Muscle of leg (tissue), 11 donors: ENCODE data around the gene HRCT1. TPM values are rescaled to one million over a fixed set of nuclear protein-coding genes. Genes with fewer than 3 reads are reported as not detected.
"Not testable (repeated sequence)": the region's sequence is repeated elsewhere in the genome, so short reads cannot be mapped to it uniquely, and the experiment has no call there.

ENCODE experiments used
- DNase-seq: peaks from one replicate; pipeline ENCODE4 v3.0.0; 2013
- H3K27ac ChIP-seq: one replicate; pipeline ENCODE4 v1.5.1; 2013; ENCODE audit warnings: mild to moderate bottlenecking, low read length, control low read depth
- H3K27me3 ChIP-seq: one replicate; pipeline ENCODE4 v1.6.1; 2013; ENCODE audit warnings: low read length; ENCODE audit not compliant: control insufficient read depth, insufficient read depth
- H3K36me3 ChIP-seq: one replicate; pipeline ENCODE4 v1.6.1; 2013; ENCODE audit warnings: low read length; ENCODE audit not compliant: control insufficient read depth, insufficient read depth
- H3K4me1 ChIP-seq: one replicate; pipeline ENCODE4 v1.6.1; 2013; ENCODE audit warnings: low read length; ENCODE audit not compliant: control insufficient read depth, insufficient read depth
- H3K4me3 ChIP-seq: one replicate; pipeline ENCODE4 v1.5.1; 2013; ENCODE audit warnings: low read length, control low read depth
- H3K9me3 ChIP-seq: replicated peaks from 2 replicates; pipeline ENCODE4 v1.6.1; 2013; ENCODE audit warnings: low read depth, low read length; ENCODE audit not compliant: control insufficient read depth
- WGBS: methylation state at CpG from one replicate; pipeline ENCODE4 v1.1.5; 2013; ENCODE audit warnings: missing lambda C conversion rate; ENCODE audit not compliant: insufficient coverage; 5-methylcytosine and 5-hydroxymethylcytosine counted together
- polyA plus RNA-seq, 8 donors: library from polyadenylated mRNA; unstranded; fragments of 120-200 nt; gene quantifications; one replicate each; pipeline versions ENCODE4 v1.2.1 to v1.2.3, GENCODE V29; 2013; ENCODE audit warnings: inconsistent platforms in 1 of 8, low replicate concordance in 1 of 8; ENCODE audit not compliant: insufficient read length in 8 of 8, insufficient read depth in 1 of 8
- total RNA-seq: library from RNA; stranded (reverse); fragments of 120-200 nt; gene quantifications from one replicate; pipeline ENCODE4 v1.2.4, GENCODE V29; 2013

Gene HRCT1
- total and polyA plus RNA-seq, 9 donors = 0.82 to 1.9 (median 1.4) TPM

- no peak overlapping the region for H3K4me3 ChIP-seq
- H3K27me3 ChIP-seq = peaks cover 44% of the 10 kb centered on the region
- no peaks in the 10 kb centered on the region for H3K36me3 ChIP-seq
- H3K9me3 ChIP-seq = no peaks in the 10 kb centered on the region
- H3K27ac ChIP-seq = no peak overlapping the region
- DNase-seq = no peak
- 76% methylated on average over 7 of the region's 8 CpGs for WGBS
- H3K4me1 ChIP-seq = peaks cover 8% of the 10 kb centered on the region
Measured at GRCh38 chr9:35864695-35865255, 41.2 kb upstream of the HRCT1 start.

- no peak overlapping the region for H3K4me3 ChIP-seq
- no peaks in the 10 kb centered on the region for H3K9me3 ChIP-seq
- H3K27ac ChIP-seq = no peak overlapping the region
- WGBS = 90% methylated on average over 3 of the region's 4 CpGs
- DNase-seq = no peak
- no peaks in the 10 kb centered on the region for H3K36me3 ChIP-seq
- peaks cover 2% of the 10 kb centered on the region for H3K4me1 ChIP-seq
- peaks cover 34% of the 10 kb centered on the region for H3K27me3 ChIP-seq
Measured at GRCh38 chr9:35867538-35867937, 38.5 kb upstream of the HRCT1 start.

- DNase-seq = no peak
- WGBS = 75% methylated on average over 2 of the region's 2 CpGs
- no peaks in the 10 kb centered on the region for H3K36me3 ChIP-seq
- no peaks in the 10 kb centered on the region for H3K9me3 ChIP-seq
- no peak overlapping the region for H3K27ac ChIP-seq
- H3K27me3 ChIP-seq = peaks cover 25% of the 10 kb centered on the region
- no peak overlapping the region for H3K4me3 ChIP-seq
- no peaks in the 10 kb centered on the region for H3K4me1 ChIP-seq
Measured at GRCh38 chr9:35868933-35869332, 37.1 kb upstream of the HRCT1 start.

- no peak overlapping the region for H3K4me3 ChIP-seq
- 88% methylated on average over 19 of the region's 19 CpGs for WGBS
Measured at GRCh38 chr9:35869621-35870216, 36.3 kb upstream of the HRCT1 start.

GRCh38 chr9:35870351-35870923 is 35.6 kb upstream of the HRCT1 start, which contains the start of gene OR13J1:
Gene OR13J1 (minus strand): TSS chr9:35870401. CDS start chr9:35870401, 0 bp downstream.
- peaks cover 18% of the 10 kb centered on the region for H3K27me3 ChIP-seq
- no peaks in the 10 kb centered on the region for H3K36me3 ChIP-seq
- WGBS = 73% methylated on average over 3 of the region's 8 CpGs
- H3K27ac ChIP-seq = no peak within 1 kb of the TSS
- no peak for DNase-seq
- no peak within 1 kb of the TSS for H3K4me3 ChIP-seq
- H3K4me1 ChIP-seq = no peaks in the 10 kb centered on the region
- H3K9me3 ChIP-seq = no peaks in the 10 kb centered on the region

More at GRCh38 chr9:35869621-35870216, 36.3 kb upstream of the HRCT1 start:
- Histone ChIP-seq H3K9me3 (no peaks in the 10 kb centered on the region), H3K36me3 (no peaks in the 10 kb centered on the region), H3K27ac (no peak overlapping the region), H3K4me1 (no peaks in the 10 kb centered on the region), H3K27me3 (peaks cover 21% of the 10 kb centered on the region)
- no peak for DNase-seq

GRCh38 chr9:35871545-35871944 is 34.5 kb upstream of the HRCT1 start:
- Histone ChIP-seq H3K36me3 (no peaks in the 10 kb centered on the region), H3K27me3 (peaks cover 18% of the 10 kb centered on the region), H3K4me3 (no peak overlapping the region), H3K27ac (no peak overlapping the region), H3K4me1 (no peaks in the 10 kb centered on the region), H3K9me3 (peaks cover 1% of the 10 kb centered on the region)
- WGBS = 35% methylated on average over 2 of the region's 3 CpGs
- no peak for DNase-seq

GRCh38 chr9:35872505-35872904 is 33.5 kb upstream of the HRCT1 start:
- H3K4me3 ChIP-seq = no peak overlapping the region
- no peaks in the 10 kb centered on the region for H3K4me1 ChIP-seq
- peaks cover 18% of the 10 kb centered on the region for H3K27me3 ChIP-seq
- H3K9me3 ChIP-seq = peaks cover 6% of the 10 kb centered on the region
- no CpG with 5 or more reads among the region's 3 CpGs for WGBS
- DNase-seq = no peak
- H3K27ac ChIP-seq = no peak overlapping the region
- H3K36me3 ChIP-seq = no peaks in the 10 kb centered on the region

- no peaks in the 10 kb centered on the region for H3K9me3 ChIP-seq
Measured at GRCh38 chr9:35882263-35882848, 23.6 kb upstream of the HRCT1 start.

GRCh38 chr9:35882996-35883395 is 23.0 kb upstream of the HRCT1 start:
- no peaks in the 10 kb centered on the region for H3K36me3 ChIP-seq
- H3K27ac ChIP-seq = no peak overlapping the region
- H3K27me3 ChIP-seq = peaks cover 2% of the 10 kb centered on the region
- DNase-seq = no peak
- no peak overlapping the region for H3K4me3 ChIP-seq
- H3K9me3 ChIP-seq = no peaks in the 10 kb centered on the region
- 21% methylated on average over 2 of the region's 3 CpGs for WGBS
- no peaks in the 10 kb centered on the region for H3K4me1 ChIP-seq

More at GRCh38 chr9:35882263-35882848, 23.6 kb upstream of the HRCT1 start:
- no peaks in the 10 kb centered on the region for H3K4me1 ChIP-seq
- no CpG with 5 or more reads among the region's 4 CpGs for WGBS
- H3K4me3 ChIP-seq = no peak overlapping the region
- peak; percentile 90 for DNase-seq
- H3K27me3 ChIP-seq = peaks cover 2% of the 10 kb centered on the region
- no peaks in the 10 kb centered on the region for H3K36me3 ChIP-seq
- H3K27ac ChIP-seq = no peak overlapping the region

- H3K9me3 ChIP-seq, H3K36me3 ChIP-seq, H3K27me3 ChIP-seq, H3K4me3 ChIP-seq, H3K4me1 ChIP-seq, DNase-seq, H3K27ac ChIP-seq: not testable (repeated sequence)
- WGBS = no CpG with 5 or more reads among the region's 3 CpGs
Measured at GRCh38 chr9:35884908-35885307, 21.1 kb upstream of the HRCT1 start.
